HG02981 (cell line): ENCODE measurements around the gene RFXANK.
"Not testable (repeated sequence)": the region's sequence is repeated elsewhere in the genome, so short reads cannot be mapped to it uniquely, and the experiment has no call there.

Experiments
- ATAC-seq: cut with Tn5 transposase; IDR thresholded peaks from one replicate; pipeline ENCODE4 v1.9.1; 2021; ENCODE audit warnings: mild to moderate bottlenecking, moderate library complexity; ENCODE audit not compliant: unreplicated experiment

The RFXANK gene

DNA sequence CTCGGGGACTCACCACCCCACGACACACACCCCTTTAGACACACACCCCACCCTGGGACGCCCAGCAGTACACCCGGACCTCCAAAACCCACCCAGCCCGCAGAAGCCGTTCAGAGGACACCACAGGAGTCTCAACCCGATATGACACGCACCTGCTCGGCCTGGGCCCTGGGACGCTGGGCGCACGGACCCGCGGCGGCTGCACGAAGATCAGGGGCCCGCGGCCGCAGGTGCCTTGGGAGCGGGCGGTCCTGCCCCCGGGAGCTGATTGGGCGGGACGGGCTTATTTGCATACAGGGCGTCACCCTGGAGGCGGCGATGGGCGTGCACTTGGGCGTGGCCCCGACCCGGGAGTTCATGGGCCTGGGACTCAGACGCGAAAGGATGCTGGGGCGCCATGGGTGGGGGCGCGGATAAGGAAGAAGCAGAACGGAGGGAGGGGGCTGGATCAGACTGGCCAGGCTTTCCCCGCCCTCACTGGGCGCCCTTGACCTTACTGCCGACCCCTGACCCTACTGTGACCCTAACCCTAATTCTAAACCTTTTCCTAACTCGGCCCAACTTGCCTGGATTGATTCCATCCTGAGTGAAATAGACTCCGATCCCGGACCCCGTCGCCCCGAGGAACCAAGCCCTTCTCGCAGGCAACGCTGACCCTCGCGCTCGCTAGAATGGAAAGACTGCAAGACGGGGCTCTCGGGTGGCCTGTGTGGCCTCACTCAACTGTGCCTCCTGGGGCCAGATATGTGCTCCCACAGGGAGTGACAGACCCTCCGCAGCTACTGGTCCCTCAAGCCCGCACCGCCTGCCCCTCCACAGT, 21.8 kb upstream of the RFXANK start, which contains the start of gene MEF2B:
TSS of gene MEF2B (minus strand) at position 211 of the 820 bp plus-strand sequence. CDS start 19,528 bp downstream, outside the sequence.
- peak; percentile 89 for ATAC-seq

DNA sequence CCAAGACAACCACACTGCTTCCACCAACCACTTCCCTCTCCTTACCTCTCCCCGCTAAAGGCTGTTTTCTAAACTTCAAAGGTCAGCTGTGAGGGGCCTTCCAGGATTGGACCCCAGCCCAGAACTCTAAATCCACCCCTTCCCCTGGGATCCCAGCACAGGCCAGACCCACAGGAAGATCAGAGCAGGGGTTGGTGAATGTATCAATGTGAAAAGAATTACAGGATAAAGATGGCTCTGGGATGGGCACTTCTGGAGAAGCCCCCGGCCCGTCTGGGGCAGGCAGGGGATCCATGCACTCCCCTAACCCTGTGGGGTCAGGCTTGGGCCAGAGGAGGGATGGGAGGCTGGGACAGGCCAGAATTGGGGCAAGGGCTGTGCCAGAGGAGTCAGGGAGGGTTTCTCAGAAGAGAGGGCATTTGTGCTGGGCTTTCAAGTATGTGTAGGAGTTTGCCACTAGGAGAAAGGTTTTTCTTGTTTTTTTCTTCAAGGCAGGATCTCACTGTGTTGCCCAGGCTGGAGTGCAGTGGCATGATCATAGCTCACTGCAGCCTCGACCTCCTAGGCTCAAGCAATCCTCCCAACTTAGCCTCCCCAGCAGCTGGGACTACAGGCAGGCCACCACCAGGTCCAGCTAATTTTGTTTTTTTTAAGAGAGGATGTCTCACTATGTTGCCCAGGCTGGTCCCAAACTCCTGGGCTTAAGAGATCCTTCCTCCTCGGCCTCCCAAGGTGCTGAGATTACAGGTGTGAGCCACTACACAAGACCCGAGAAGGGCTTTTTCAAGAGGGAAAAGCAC, 21.0 kb upstream of the RFXANK start:
- no peak for ATAC-seq

- no peak for ATAC-seq
These were observed 20.1 kb upstream of the RFXANK start for GRCh38 chr19:19171821-19172532.

GRCh38 chr19:19173243-19173642, 18.8 kb upstream of the RFXANK start:
- not testable (repeated sequence) for ATAC-seq

DNA sequence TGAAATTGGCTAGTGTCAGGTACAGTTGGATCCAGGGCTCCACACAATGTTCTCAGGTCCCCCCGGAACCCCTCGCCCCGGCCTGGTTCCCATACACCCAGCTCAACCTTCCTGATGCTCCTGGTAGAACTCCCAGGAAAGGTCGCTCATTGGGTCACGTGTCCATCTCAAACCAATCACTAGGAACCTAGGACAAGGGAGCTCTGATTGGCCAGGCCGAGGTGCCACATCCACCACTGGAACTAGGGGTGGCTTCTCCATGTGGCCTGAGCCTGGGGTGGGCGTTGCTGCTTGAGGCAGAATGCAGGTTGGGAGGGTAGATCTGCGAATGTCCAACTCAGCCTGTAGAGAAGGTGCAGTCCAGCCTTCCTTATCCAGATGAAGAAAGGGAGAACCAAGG, 15.1 kb upstream of the RFXANK start:
- ATAC-seq = no peak

GRCh38 chr19:19179548-19180441, 12.3 kb upstream of the RFXANK start:
- ATAC-seq = no peak

DNA sequence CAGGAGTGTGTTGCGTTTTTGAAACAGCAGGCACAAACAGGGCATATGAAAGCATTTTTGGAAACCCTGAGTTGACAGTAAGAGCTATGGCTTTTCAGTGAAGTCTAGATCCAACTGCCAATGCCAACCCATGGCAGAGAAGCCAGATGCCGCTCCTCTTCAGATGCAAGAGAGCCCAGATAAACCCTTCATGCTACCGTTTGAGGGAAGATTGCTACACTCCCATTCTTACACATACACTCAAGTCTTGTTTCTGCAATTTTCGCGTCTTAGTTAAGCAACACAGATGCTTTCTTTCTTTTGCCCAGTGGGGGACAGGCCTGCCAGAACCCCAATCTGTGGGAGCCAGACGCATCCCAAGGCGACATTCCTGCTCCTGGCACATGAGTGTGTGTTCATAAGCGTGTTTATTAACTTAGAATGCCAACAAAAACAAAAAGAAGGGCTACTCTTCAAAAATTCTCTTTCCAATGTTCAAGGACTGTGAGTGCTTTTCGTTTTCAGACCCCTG, 10.5 kb upstream of the RFXANK start:
- no peak for ATAC-seq

DNA sequence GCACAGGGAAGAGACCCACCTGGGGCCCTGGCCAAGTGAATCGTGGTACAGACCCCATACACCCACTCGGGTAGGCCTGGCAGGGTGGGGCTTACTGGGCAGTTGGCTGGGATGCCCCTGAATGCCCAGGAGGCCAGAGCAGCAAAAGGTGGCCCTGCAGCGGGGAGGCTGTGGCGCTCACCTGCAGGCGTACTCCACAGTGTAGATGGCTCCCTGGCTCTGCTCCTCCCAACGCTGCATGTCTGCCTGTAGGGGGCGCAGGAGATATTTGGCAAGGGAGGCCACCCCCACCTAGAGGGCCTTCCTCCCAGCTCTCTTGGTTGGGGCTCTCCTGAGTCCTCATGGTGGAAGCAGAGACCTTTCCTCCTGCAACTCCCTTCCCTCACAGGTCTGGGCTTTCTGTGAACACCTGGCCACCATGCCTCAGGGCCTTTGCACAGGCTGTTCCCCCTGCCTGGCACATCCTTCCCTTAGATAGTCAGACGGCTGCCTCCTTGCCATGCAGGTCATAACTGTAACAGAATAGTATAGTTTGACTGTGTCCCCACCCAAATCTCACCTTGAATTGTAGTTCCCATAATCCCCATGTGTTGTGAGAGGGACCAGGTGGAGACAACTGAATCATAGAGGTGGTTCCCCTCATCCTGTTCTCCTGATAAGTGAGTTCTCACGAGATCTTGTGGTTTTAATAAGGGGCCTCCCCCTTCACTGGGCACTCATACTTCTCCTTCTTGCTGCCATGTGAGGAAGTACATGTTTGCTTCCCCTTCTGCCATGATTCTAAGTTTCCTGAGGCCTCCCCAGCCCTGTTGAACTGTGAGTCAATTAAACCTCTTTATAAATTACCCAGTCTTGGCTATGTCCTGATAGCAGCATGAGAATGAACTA, 6.0 kb upstream of the RFXANK start:
- no peak for ATAC-seq

- ATAC-seq = no peak
These were observed 5.3 kb upstream of the RFXANK start for GRCh38 chr19:19186742-19187141.

- ATAC-seq = no peak
These were observed 335 bp upstream of the RFXANK start for GRCh38 chr19:19191768-19192077.

DNA sequence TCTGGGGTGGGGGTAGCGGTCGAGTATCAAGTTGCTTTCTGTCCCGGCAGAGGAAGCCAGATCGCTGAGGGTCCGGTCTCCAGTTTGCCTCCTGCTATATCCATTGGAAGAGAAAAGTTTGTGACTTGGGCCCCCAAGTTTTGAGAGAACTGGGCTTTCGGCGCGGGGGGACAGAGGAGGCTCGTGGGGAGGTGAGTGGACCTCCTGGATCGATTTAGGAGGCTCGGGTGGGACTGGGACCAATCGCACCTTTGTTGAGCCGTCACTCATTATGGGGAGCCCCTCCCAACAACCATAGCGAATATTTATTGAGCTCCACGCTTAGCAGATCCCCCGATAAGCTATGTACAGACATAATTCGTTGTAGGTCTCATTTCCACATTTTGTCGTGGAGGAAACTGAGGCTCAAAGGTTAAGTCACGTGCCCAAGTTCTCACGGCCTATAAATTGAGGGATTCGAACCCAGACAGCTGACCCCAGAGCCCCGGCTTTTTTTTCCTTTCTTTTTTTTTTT, 909 bp downstream of the RFXANK start:
- peak; percentile 3 for ATAC-seq

- ATAC-seq = no peak
These were observed 1.9 kb downstream of the RFXANK start for GRCh38 chr19:19193926-19194325.

GRCh38 chr19:19201697-19202630, 9.9 kb downstream of the RFXANK start:
- no peak for ATAC-seq

- peak; percentile 13 for ATAC-seq
These were observed 10.6 kb downstream of the RFXANK start for GRCh38 chr19:19202707-19203011.

- ATAC-seq = peak; percentile 73
These were observed 11.2 kb downstream of the RFXANK start, which contains the start of gene NR2C2AP for GRCh38 chr19:19203012-19203856. Gene NR2C2AP (minus strand): TSS chr19:19203414. CDS start chr19:19203060, 354 bp downstream.

GRCh38 chr19:19204181-19204580, 12.1 kb downstream of the RFXANK start:
- no peak for ATAC-seq
